ENCODE measurements around the gene TTYH1.

GRCh38 chr19:54449701-54450069 is 34.4 kb downstream of the TTYH1 start:
- TF ChIP-seq CTCF (IDR thresholded peaks at IDR 0.05; ENCODE audit: insufficient read depth, low read length) = no peak
- no peak for TF ChIP-seq POLR2AphosphoS5 (IDR thresholded peaks at IDR 0.05; ENCODE audit: low read depth)
- no peak for TF ChIP-seq REST (IDR thresholded peaks at IDR 0.05; ENCODE audit: insufficient replicate concordance, low read depth)
- no peak for TF ChIP-seq GABPA (IDR thresholded peaks at IDR 0.05; ENCODE audit: low read depth)
